GM19240 (cell line): ENCODE results near the gene ATP2B2.

Experiments used
- DNase-seq: peaks from one replicate; pipeline ENCODE4 v3.0.0; 2011; ENCODE audit warnings: low spot score; ENCODE audit not compliant: insufficient read length

The ATP2B2 gene

DNA sequence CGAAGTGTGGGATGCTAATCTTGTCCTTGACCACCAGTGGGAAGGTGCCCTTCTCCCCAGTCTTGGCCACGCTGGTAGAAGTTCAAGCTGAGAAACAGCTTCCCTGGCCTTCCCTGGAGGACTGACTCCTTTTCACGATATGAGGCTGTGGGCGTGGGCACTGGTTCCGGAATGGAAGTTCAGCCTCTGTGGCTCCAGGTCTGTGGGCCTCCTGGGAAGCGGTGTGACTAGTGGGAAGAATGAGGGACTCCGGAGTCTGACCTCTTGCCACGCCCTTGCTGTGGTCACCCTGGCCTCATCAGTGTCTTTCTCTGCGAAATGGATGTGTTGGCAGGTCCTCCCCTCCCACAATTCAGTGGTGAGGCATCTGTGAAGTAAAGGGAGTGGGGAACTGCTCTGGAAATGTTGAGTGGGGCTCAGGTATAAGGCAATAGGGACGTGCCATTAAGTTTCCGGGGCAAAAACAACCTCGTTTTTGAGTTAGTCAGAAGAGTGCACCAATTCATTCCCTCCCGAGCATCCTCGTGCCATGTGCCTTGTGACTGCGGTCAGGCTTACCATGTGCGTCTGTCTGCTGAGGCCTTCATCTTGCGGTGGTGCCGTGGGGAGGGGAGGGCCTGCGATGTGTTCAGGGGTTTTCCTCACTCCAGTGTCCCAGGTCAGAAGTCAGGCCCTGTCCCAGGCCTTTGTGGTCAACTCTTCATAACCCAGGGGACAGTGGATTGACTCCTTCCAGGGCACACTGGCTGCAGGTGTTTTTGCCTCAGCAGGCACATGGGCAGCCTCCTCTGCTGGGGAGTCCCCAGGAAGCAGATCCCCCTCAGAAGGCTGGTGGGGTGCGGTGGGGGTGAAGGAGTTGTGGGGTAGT lies 172.7 kb downstream of the ATP2B2 start:
- no peak for DNase-seq

- no peak for DNase-seq
Observed at GRCh38 chr3:10331320-10331719, 174.1 kb downstream of the ATP2B2 start.

DNA sequence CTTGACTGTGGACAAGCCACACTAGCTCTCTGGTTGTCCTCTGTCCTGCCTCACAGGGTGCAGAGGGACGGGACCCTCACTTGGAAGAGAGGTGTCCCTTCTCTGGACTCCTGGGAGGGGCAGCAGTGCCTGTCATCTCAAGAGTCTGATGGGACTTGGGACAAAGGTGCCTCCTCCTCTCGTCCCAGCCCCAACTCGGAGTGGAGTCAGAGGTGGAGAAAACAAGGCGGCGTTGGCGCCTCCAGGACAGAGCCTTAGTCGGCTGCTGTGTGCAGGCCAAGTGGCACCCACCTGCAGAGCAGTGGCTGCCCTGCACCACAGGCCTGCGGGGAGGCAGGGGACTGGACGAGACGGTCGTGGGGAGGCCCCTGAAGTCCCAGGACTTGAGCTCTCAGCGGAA lies 175.1 kb downstream of the ATP2B2 start:
- no peak for DNase-seq

DNA sequence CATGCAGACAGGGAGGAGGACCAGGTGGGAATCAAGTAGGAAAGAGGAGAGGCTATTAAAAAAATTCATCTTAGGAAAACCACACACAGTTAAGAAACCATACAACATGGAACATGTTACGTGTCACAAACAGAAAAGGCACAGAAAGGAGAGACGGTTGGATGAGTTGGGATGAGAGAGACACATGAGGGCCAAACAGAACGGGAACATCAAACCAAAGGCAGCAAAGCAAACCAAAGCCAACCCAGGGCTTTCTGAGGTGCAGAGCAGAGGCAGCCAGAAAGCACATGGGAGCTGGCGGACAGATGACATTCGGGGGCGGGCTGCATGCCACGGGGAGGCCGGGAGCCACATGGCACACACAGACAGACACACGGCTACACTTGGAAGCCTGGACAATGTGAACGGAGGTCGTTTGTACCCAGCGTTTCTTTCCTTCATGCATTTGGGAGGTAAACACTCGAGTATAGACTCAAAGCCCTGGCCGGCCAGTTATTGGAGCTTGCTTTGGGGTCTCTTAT lies 175.8 kb downstream of the ATP2B2 start:
- DNase-seq, result no peak

DNA sequence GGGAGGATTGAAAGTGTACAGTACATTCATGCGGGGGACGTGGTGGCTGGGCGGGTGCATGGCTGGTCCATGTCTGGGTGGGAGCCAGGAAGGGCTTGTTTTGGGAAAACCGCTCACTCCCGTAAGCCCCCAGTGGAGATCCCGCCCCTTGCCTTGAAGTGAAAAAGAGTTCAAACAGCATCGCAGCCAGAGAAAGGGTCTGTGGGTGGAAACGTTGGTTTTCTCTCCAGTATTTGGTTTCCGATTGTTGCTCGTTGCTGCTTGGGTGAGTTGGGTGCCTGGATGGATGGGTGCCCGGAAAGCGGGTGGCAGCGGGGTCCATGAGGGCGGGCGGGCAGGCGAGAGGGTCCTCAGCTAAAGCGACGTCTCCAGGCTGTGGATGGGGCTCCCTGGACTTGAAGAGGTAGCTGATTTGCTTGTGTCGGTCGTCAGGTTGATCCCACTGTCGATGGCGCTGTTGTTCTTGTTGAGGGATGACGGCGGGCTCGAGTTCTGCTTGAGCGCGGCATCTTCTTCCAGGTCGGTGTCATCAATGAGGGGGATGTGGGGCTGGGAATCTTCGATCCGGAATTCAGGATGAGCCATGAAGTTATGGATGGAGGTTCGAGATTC lies 176.8 kb downstream of the ATP2B2 start:
- no peak for DNase-seq

- no peak for DNase-seq
Observed at GRCh38 chr3:10327592-10327991, 177.8 kb downstream of the ATP2B2 start.

DNA sequence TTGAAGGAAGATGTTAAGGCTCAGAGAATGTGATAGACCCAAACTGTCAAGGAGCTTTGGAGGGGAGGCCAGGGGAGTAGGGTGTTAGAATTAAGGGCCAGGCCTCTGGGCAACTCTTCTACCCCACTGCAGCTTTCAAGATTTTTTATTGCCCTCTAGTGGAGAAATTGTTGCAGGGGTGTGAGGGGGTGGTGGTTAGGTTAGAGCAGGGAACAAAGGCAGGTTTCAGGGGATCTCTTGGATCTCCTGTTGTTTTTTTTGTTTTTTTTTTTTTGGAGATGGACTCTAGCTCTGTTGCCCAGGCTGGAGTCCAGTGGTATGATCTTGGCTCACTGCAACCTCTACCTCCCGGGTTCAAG lies 183.1 kb downstream of the ATP2B2 start:
- no peak for DNase-seq

GRCh38 chr3:10321630-10322351 lies 183.6 kb downstream of the ATP2B2 start:
- DNase-seq, result no peak

DNA sequence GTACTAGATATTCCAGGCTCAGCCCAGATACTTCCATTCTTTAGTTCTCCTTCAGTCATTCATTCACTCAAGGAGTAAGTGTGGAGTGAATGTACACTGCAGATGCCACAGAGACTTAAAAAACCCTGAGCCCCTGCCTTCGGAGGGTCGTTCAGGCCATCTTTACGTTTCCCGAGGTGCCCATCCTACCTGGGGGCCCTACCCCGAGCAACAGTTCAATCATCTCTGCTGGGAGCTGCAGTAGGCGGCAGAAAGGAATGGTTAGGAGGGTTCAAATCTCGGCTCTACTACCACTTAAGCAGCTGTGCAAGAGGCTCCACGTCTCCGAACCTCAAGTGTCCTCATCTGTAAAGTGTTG lies 185.1 kb downstream of the ATP2B2 start:
- DNase-seq, result no peak

GRCh38 chr3:10319804-10320203 lies 185.6 kb downstream of the ATP2B2 start:
- DNase-seq, result no peak

DNA sequence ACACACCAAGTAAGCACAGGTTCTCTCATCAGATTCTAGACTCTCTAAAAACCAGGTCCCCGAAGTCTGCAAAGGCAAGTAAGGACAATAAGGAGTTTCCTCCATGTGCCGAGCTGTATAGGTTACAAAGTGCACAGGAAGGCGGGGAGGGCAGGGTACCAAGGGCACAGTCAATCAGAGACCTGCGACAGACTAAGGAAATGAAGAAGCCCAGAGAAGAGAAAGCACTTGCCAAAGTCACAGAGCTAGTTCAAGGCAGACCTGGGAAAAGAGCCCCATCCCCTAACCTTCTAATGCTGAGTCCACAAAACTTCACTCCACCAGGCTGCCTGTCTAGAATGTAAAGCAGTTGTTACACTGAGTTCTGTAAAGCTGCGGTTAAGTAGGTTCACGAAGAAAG lies 186.1 kb downstream of the ATP2B2 start:
- no peak for DNase-seq

GRCh38 chr3:10317961-10318350 lies 187.4 kb downstream of the ATP2B2 start:
- DNase-seq, result no peak

- no peak for DNase-seq
Observed at GRCh38 chr3:10317311-10317960, 187.9 kb downstream of the ATP2B2 start.

GRCh38 chr3:10315771-10316344 lies 189.5 kb downstream of the ATP2B2 start:
- no peak for DNase-seq

DNA sequence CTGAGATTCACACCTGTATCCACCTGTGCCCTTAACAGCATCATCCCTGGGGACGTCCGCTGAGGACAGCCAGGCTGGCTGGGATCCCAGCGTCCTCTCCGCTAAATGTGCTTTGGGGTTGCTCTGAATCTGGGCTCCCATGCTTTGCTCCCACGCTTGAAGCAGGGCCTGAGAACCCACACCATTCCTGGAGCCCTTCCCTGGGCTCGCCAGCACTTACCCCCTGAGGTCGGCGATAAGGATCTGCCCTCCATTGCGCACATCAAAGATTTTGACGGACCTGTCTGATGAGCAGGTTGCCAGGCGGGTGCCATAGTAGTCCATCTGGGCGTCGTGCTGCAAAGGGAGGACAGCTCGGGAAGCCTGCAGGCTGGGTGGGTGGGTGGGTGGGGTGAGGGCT lies 190.3 kb downstream of the ATP2B2 start:
- no peak for DNase-seq

DNA sequence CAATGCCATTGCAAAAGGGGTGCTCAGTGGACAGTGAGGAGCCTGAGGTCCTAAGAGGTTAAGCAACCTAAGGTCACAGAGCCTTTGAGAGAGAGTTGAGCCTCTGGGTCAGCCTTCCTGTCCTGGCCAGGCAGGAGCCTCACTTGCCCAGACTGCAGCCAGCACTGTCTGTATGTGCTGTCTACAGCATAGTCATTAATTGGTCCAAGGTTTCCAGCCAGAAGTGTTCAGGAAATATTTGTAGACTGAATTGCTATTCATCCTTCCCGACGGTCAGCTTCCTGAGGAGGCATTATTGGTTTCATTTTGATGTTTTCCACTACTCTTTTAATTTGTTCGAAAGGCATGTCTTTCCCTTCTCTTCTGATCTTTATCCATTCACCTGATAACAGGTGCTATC lies 192.5 kb downstream of the ATP2B2 start:
- no peak for DNase-seq

DNA sequence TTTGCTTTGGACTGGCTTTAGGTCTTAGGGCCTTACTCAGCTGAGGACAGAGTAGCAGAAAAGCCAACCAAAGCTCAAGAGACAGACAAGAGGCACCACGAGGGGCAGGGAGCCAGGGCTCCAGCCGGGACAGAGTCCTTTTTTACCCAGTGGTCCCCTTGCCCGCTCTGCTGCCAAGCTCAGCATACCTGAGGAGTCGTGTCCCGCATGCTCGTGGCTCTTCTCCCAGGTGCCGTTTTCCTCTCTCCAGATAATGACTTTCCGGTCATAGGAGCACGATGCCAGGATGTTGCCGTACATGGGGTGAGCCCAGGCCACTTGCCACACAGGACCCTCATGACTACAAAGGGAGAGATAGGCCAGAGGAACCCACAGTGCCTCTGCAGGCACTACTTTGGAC lies 193.0 kb downstream of the ATP2B2 start:
- no peak for DNase-seq

DNA sequence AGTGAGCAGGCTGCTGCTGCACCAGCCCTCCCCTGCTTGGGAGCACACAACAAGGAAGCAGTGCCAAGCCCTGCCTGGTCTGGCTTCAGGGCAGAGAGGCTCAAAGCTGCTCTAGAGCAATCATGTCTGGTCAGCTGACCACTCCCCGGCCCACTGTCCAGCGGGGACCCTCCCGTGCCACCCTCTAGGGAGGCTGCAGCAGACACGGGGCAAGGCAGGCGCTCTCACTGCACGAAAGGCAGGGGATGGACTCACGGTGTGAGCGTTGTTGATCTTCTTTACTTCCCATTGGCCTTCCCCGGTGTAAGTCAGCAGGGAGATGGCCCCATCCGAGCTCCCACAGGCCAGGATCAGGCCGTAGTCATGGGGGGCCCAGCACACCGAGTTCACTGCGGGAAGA lies 193.7 kb downstream of the ATP2B2 start:
- DNase-seq, result no peak

DNA sequence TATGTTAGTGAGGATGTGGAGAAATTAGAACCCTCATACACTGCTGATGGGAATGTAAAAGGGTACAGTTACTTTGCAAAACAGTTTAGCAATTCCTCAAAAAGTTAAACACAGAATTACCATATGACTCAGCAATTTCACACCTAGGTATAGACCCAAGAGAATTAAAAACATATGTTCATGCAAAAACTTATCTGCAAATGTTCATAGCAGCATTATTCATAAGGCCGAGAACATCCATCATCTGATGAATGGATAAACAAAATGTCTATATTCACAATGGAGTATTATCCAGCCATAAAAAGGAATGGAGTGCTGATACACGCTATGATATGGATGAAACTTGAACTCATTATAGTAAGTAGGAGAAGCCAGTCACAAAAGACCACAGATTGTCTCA lies 194.8 kb downstream of the ATP2B2 start:
- no peak for DNase-seq

GRCh38 chr3:10309736-10310135 lies 195.7 kb downstream of the ATP2B2 start:
- DNase-seq, result no peak

- DNase-seq, result no peak
Observed at GRCh38 chr3:10308678-10309077, 196.7 kb downstream of the ATP2B2 start.

DNA sequence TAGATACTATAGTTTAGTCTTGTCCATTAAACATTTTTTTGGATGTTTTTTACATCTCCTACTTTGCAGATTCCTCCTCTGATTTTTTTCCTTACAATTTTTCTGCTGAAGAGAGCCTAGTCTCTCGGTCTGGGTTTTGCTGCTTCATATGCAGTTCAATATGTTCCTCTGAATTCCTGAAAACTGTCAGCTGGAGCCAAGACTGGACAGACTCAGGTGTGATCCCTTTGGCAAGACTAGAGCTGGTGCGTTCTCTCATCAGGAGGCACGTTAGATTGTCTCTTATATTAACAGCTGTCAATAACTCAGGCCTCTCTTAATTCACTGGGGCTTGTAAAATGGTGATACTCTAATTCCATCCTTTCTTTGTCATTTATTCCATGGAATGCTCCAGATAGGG lies 199.2 kb downstream of the ATP2B2 start:
- DNase-seq, result no peak
